CD4-positive, alpha-beta T cell treated with Interleukin-10 for 1 hour (primary cell): Measurements from ENCODE around the gene TENM4.

ENCODE experiments used
- DNase-seq: peaks from one replicate; pipeline ENCODE4 v3.0.0-alpha.2; 2020

The TENM4 gene

DNA sequence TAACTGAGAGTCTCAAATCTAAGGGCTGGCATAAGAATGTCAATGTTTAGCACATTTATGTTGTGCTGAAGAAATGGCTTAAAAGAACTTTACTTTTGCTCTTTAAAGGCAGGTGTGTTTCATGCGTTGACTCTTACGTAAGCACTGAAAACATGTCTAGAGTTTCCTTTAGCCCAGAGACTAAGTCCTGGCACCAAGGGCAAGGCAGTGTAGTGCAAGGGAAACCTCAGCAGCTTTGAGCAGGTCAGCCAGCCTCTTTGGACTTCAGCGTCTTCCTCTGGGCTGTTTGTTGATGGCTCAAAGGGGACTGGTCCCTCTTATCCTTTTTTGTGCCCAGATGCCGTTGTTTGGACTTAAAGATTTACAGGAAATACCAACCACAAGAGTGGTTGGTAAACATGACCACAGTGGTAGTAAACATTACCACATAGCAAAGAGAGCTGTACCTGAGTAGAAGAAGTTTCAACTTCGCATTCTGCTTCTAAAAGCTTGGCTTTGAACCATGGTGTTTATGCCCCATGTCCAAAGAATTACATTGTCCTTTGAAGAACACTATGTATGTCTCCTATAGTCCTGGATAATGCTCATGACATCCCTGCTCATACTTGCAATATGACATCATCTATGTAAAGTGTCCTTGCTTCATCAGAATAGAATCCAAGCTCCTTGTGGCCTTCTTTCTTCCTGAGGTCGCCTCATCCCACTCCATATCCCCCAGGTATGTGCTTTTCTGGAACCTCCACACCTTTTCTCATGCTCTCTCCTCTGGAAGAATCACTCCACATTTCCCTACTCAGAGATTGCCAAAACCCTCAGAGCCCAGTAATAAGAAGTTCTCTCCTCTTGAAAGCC is 23.5 kb downstream of the TENM4 start:
- no peak for DNase-seq

DNA sequence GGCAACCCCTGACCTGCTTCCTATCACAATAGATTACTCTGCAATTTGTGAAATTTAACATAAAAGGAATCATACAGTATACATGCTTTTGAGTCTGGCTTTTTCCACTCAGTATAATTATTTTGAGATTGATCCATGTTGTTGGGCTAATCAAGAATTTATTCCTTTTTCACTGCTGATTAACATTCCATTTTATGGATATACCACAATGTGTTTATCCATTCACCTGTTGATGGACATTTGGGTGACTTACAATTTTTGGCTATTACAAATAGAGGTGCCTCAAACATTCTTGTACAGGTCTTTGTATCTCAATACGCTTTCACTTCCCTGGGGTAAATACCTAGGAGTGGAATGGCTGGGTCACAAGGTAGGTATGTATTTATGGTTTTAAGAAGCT is 24.9 kb downstream of the TENM4 start:
- no peak for DNase-seq

DNA sequence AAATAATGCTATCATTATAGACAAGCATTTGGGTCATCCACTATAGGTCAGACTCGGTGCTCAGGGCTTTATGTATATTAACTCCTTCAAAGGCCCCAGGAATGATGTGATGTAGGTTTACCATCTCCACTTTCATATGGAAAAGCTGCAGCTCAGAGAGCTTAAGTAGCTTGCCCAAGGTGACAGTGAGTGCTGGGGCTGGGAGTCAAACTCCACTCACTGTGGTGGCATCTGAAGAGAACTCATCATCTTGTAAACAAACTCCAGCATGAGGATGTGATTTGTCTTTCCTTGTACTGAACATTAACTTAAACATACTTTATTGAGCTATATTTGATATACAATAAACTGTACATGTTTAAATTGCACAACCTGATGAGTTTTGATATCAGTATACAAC is 25.4 kb downstream of the TENM4 start:
- no peak for DNase-seq

DNA sequence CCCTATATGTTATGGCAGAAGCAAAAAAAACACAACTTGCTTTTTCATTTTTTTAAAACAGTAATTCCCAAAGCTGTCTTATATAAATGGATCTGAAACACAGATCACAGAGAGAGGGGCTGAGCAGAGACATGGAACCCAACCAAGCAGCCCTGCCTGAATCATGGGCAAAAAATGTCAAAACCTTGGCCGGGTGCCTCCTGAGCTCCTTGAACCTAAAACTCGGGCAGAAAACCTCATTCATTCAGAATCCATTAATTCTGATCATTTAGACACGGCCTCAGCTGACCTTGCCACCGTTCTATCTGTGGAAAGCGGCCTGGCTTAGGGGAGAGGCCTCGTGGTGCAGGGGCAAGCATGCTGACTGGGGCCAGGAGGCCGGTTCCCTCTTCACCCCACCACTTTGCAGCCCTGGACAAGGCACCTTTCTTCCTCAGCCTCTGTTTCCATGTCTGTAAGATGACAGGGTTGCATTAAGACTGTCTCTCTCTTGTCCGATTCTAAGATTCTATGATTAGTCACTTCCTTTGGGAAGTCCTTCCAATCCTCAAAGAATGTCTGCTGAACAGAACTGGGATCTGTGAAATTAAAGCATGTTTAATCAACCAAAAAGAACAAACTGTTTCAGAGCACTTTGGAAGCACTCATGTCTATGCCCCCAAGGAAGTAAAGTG is 26.0 kb downstream of the TENM4 start:
- DNase-seq = no peak

DNA sequence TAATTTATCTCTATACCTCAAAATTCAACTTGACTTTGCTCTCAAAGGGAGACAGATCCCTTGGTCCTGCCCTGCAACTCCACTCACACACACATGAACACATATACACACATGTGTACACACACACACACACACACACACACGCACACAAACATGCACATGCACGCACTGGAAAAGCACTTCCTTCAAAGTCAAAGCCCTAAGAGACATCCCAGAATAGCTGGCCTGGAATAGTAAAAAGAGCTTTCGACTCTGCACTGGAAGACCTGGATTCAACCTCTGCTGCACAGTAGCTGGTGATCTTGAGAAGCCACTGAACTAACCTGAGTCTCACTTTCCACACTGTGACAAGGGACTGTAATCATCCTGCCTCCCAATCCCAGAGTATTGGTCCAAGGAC is 26.8 kb downstream of the TENM4 start:
- no peak for DNase-seq

DNA sequence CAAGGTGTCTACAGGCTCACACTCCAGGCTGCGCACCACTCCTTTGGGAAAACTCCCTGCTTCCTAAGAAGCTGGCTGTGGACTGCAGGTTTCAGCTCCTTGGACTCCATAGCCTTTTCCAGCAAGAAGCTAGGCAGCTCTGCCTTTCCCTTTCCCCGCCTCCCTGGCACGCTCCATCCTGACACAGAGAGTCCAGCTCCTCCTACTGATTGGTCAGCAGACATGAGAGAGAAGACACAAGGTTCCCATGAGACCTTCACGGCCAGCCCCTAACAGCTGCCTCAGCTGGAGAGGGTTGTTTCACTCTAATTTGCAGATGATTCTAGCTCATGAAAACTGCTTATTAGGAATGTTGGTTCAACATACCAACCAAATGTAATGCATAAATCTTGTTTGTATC is 27.6 kb downstream of the TENM4 start:
- no peak for DNase-seq

DNA sequence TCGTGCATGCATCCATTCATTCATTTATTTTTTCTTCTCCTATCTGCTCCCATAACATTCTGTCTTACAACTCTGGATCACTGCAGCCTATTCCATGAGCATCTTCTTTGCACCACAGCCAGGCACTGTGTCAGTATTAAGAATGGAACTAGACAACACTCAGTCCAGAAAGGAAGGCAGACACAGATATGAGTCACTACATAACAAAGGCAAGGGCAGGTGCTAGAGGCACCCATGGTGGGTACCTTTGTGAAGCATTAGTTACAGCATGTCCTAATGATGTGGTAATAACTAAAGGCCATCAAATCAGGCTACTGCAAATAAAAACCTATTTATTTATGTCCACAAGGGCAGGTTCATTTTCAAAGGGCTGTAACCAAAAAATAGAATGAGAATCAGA is 28.1 kb downstream of the TENM4 start:
- DNase-seq = no peak

DNA sequence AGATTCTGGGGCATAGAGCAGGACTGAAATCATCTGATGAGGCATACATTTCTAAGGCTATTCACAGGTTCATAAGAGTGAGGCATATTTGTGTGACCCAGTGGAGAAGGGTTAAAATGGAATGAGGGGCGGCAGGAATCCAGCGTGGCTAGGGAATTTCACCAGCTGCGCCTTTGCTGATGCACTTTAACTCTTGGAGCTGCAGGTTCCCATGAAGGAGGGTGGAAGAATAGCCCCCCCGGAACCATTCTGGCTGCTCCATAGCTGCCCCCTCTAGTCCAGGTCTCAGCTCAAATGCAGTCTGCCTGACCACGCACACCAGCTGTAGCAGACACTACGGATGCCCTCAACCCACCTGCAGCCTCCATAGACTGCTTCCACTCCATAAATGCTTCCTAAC is 31.5 kb downstream of the TENM4 start:
- DNase-seq = no peak

DNA sequence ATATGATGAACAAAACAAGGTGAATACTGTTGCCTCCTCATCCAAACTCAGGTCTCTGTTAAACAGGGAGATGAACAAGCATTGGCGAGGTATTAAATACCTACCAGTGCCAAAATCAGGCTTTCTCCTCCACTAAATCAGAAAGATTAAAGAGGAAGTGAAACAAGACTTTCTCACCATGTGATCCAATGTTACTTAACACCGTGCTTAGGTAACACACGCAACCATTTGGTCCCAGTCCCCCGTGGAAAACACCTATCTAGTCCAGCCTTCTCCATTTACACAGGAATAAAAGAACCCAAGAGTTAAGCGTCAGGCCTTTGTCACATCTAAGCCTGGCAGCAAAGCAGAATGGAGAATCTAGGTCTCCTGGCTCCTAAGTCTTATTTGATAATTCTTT is 34.5 kb downstream of the TENM4 start:
- no peak for DNase-seq

DNA sequence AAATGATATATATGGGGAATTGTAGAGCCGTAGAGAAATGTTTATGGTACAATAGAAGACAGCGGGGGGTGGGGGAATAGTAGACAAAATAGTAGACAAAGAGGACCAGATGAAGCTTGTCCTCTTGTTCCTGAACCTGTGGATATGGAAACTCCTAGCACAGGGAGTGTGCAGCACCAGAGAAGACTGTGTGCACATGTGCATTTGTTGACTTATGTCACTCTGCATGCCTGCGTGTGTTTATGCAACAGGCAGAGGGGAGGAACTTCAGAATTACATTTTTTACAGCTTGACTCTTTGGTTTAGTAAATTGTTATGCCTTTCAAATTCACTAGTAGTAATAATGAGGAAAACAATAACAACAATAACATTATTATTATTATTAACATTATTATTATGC is 36.0 kb downstream of the TENM4 start:
- no peak for DNase-seq

DNA sequence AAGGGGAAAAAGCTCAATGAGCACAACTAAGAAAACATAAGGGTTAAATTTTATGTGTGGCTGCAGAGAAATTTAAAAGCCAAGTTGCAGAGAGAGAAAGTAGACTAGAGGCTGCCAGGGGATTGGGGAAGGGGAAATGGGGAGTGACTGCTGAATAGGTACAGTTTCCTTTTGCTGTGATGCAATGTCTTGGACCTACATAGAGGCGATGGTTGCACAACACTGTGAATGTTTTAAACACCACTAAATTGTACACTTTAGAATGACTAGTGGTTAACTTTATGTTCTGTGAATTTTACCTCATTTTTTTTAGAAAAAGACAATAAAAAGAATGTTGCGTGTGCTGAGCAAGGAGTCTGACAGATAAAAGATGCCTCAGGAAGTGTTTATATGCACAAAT is 36.5 kb downstream of the TENM4 start:
- DNase-seq = no peak

DNA sequence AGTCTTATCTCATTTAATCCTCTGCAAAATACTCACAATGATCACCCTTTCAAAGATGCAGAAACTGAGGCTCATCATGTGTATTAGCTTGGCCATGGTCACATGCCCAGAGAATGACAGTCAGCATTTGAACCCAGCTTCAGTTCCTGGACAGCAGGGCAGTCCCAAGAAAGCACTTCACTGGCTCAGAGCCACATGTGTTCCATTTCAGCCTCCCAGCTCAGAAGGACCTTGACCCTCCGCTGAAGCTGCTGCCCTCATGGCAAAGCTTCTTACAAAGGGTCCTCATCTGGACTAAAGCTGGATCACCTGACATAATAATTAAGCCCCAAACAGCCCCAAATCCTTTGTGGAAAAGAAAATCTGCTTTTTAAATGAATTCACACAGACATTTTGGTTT is 37.0 kb downstream of the TENM4 start:
- no peak for DNase-seq

DNA sequence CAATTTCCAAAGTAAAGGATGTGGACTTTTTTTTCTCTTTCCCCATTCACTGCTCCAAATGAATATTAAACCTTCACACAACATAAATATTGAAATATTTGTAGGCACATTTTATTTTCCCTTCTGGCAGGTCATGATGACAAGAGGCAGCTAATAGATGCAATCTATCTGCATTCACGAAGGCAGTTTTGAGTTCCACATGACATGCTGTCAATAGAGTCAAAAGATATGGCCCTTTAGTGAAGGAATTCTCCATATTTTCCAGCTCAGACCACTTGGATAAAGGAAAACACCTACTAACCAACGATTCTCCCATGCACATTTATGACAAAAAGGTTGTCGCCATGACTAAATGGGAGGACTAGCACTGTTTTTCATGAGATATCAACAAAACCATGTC is 37.9 kb downstream of the TENM4 start:
- DNase-seq = no peak

DNA sequence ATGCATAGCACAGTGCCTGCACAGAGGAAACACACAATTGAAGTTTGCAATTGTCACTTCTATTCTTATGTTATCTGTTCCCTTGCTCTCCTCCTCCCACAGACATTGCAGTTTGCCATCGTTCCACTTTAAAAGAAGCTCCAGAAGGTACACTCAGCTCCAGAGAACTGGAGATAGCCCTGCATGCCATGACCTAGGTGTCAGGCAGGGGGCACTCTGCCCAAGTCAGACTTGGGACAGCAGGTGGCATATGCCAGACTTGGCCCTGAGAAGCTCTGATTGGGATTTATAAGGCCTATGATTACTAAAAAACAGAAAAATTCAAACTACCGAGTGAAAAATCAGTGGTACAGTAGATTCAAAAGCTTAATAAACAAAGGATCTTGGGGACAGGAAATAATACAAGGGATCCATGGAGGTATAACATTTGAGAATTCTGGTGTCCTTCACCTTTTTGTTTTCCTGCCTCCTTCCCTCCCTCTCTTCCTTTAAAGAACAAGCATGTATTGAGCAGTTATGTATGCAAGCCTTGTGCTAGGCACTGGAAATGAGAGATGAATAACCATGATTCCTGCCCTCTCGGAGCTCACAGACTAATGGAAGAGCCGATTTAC is 40.0 kb downstream of the TENM4 start:
- DNase-seq = no peak

DNA sequence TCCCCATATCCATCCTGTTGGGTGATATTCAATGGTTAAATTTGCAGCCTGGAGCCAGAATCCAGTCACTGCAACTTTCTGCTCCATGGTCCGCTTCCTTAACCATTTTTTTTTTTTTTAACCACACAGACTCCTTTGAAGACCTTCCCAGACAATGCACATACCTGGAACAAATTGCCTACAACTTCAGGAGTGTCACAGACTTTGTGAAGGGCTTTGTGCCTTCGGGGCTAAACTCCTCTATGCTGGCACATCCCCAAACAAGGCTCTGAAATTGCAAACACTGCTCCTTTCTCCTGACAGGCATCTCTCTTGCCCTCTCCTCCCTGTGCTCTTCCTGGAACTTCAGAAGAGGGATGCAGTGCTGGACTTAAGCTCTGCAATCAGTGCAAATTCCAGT is 40.6 kb downstream of the TENM4 start:
- DNase-seq = no peak

DNA sequence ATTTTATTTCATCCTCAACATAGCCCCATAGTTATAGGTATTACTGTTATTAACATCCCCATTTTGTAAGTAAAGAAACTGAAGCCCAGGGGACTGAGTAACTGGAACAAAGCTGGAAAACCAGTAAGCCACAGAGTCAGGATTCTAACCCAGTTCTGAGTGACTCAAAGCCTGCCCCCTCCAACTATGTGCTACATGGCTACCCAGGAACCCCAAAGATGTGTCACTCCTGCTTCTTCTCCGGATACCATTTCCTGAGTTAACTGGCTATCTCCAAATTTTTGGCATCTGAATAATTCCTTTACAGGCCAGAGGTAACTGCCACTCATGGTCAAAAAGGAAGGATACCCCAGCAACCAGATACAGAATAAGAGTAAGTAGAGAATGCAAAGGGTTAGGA is 43.6 kb downstream of the TENM4 start:
- no peak for DNase-seq

DNA sequence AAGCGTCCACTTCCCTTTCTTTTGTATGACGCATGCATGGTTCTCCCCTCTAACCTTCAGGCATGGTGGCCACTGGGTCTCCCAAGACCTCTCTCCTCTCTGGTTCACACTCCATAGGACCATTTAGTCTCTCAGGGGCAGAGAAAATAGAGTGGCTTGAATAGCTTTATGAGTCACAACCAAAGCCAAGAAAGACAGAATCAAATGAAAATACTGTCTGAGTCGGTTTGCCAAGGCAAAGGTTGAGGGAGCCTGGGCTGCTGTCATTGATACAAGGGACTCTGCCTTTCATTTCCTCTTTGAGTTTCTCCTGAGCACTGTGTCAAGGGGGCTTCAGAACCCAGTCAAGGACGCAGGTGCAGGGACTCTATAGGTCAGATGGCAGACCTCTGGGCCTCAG is 44.2 kb downstream of the TENM4 start:
- no peak for DNase-seq

DNA sequence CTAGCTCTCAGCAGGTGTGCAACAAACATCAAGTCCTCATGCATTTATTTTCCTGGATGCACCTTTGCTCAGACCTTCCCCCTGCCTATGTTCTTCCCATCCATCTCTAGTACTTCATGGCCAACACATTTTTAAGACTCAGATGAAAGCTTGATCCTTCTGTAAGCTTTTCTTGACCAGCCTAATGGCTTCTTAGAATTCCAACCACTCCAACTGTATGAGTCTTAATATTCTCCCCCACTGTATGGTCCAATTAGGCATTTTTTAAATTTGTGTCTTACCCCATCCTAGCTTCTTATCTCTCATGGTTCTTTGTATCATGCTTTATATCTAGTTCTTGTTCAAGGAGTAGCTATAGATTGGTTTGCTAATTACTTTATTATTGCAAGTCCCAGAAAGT is 44.8 kb downstream of the TENM4 start:
- no peak for DNase-seq

DNA sequence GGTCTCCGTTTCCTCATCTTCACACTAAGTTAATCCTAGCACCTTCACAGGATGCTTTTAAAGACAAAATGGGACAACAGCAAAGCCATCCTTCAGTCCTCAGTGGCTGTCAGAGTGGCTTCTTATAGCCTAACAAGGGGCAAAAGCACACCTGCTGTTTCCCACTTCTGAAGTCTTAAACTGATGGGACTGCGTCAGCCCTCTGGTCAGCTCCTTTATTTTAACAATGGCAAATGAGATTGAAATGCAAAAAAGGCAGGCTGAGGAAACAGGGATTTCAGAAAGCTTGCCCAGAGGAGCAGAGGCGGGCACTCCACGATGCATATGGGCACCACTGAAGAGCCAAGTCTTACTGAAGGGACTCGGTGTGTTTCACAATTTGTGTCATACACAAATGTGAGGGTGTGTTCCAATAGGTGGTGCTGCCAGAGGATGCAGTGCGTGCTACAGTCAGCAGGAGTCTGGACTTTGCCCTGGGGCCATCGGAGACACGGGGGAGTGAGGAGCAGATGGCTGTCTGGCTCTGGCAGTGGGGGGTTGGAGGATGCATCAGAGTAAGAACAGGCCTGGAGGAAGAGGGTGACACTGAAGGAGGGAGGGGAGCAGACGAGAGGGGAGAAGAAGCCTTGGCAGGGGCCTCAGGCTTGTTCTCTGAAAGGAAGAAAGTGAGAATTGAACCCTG is 47.3 kb downstream of the TENM4 start:
- DNase-seq = no peak

DNA sequence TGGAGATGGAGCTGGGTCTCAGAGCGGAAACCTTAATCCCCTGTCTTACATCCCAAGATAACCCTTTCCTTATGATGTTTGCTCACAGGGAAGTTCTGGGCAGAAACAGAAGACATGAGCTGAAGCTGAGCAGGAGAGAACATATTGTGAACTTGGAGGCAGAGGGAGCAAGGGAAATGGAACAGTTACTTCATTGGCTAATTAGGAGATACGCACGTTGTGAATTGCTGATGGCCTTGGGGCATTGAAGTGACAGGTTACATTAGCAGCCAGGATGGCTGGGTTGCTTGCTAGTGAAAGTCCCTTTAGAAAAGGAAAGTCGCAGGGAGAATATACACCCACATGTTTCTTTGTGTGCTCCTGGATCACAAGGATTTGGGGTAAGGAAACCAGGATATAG is 48.7 kb downstream of the TENM4 start:
- DNase-seq = no peak

DNA sequence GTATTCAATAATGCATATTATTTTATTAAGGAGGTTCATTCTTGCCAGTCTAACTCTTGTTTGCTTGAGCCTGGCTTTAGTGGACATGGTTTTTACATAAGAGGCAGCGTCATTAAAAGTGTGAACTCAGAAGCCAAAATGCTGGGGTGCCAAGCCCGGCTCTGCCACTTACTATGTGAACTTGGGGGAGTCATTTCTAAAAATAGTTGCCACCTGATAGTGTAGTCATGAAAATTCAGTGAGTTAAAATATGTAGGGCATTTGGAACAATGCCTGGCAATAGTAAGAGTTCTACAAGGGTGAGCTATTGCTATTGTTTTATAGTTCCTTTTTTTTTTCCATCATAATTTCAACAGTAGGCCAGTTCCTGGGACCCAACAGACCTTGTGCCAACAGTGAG is 49.9 kb downstream of the TENM4 start:
- DNase-seq = no peak

DNA sequence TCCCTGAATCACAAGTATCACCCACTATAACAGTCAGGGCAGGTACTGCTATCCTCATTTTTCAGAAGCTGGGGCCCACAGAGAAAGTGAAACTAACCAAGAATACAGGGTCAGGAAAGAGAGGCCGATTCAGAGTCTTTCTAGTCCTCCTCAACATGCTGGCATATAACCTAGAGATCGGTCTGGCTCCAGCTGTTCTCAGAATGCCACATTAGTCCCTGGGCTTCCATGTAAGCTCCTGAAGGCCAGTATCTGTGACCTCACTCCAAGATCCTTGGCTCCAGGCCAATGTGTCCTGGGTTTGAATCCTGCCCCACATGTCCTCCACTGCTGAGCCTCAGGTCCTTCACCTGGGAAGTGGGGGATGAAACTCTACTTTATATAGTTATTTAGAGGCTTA is 50.4 kb downstream of the TENM4 start:
- DNase-seq = no peak

DNA sequence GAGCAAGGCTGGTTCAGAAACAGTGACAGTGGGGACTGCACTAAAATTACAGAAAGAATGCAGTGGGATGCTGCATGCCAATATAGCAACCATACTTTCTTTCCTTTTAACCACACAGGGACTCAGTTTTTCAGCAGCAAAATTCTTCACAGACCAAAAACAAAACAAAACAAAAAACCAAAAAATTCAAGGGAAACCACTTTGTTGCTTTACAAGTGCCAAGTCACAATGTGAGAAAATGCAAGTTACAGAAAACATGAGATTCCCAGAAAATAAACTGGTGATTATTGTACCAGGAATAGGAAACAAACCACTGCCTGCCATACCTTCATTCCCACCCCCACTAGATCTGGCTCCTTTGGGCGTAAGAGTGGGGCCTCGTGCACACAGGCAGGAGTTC is 52.6 kb downstream of the TENM4 start:
- no peak for DNase-seq

DNA sequence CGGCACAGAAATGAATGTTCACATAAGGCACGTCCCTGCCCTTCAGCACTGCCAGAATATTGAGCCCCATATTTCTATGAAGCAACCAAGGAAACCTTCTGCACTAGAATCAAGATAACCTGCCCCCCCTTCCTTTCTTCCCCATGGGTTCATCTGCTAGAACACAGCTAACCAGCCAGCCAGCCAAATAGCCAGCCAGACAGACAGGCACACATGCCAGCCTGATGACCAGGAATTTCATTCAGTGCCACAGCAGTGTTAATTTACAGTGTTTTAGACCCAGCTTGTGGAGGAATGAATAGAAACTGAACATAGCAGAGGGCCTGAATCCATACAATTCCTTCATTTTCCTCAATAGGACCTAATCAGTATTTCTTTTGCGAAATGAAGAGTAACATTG is 57.0 kb downstream of the TENM4 start:
- no peak for DNase-seq
